Measurements from ENCODE around the gene PLCD3.

The PLCD3 gene

GRCh38 chr17:45146166-45146565 is 13.9 kb upstream of the PLCD3 start:
- H3K9me3 ChIP-seq (ENCODE audit: low read length), result no peaks in the 10 kb centered on the region
- H3K36me3 ChIP-seq (ENCODE audit: insufficient read depth, low read length), result no peaks in the 10 kb centered on the region
- peaks cover 24% of the 10 kb centered on the region for H3K4me1 ChIP-seq (ENCODE audit: insufficient read depth, low read length)
- H3K27me3 ChIP-seq (ENCODE audit: insufficient read depth, low read length), result no peaks in the 10 kb centered on the region
- no peak overlapping the region for H2AFZ ChIP-seq (ENCODE audit: low read depth, low read length)
- no peak overlapping the region for H3K4me3 ChIP-seq (ENCODE audit: low read length)

GRCh38 chr17:45145035-45145389 is 12.7 kb upstream of the PLCD3 start:
- H3K4me3 ChIP-seq (ENCODE audit: low read length), result no peak overlapping the region
- H3K4me1 ChIP-seq (ENCODE audit: insufficient read depth, low read length), result peaks cover 15% of the 10 kb centered on the region
- no peaks in the 10 kb centered on the region for H3K9me3 ChIP-seq (ENCODE audit: low read length)
- H3K27me3 ChIP-seq (ENCODE audit: insufficient read depth, low read length), result no peaks in the 10 kb centered on the region
- H3K36me3 ChIP-seq (ENCODE audit: insufficient read depth, low read length), result no peaks in the 10 kb centered on the region
- no peak overlapping the region for H2AFZ ChIP-seq (ENCODE audit: low read depth, low read length)

GRCh38 chr17:45144199-45145034 is 12.1 kb upstream of the PLCD3 start:
- Histone ChIP-seq H3K4me3 (ENCODE audit: low read length) (no peak overlapping the region), H2AFZ (ENCODE audit: low read depth, low read length) (no peak overlapping the region), H3K27me3 (ENCODE audit: insufficient read depth, low read length) (no peaks in the 10 kb centered on the region), H3K9me3 (ENCODE audit: low read length) (no peaks in the 10 kb centered on the region), H3K36me3 (ENCODE audit: insufficient read depth, low read length) (no peaks in the 10 kb centered on the region), H3K4me1 (ENCODE audit: insufficient read depth, low read length) (peaks cover 15% of the 10 kb centered on the region)

GRCh38 chr17:45143767-45144198 is 11.5 kb upstream of the PLCD3 start:
- H3K27me3 ChIP-seq (ENCODE audit: insufficient read depth, low read length), result no peaks in the 10 kb centered on the region
- no peaks in the 10 kb centered on the region for H3K9me3 ChIP-seq (ENCODE audit: low read length)
- H3K36me3 ChIP-seq (ENCODE audit: insufficient read depth, low read length), result no peaks in the 10 kb centered on the region
- no peak overlapping the region for H2AFZ ChIP-seq (ENCODE audit: low read depth, low read length)
- peaks cover 15% of the 10 kb centered on the region for H3K4me1 ChIP-seq (ENCODE audit: insufficient read depth, low read length)
- H3K4me3 ChIP-seq (ENCODE audit: low read length), result no peak overlapping the region

- no peak overlapping the region for H3K4me3 ChIP-seq (ENCODE audit: low read length)
Observed at GRCh38 chr17:45143094-45143670, 10.9 kb upstream of the PLCD3 start.

GRCh38 chr17:45139533-45139920 is 7.2 kb upstream of the PLCD3 start:
- H3K4me1 ChIP-seq (ENCODE audit: insufficient read depth, low read length), result peaks cover 17% of the 10 kb centered on the region
- no peaks in the 10 kb centered on the region for H3K36me3 ChIP-seq (ENCODE audit: insufficient read depth, low read length)
- no peaks in the 10 kb centered on the region for H3K9me3 ChIP-seq (ENCODE audit: low read length)

More at GRCh38 chr17:45143094-45143670, 10.9 kb upstream of the PLCD3 start:
- no peaks in the 10 kb centered on the region for H3K36me3 ChIP-seq (ENCODE audit: insufficient read depth, low read length)
- no peak overlapping the region for H2AFZ ChIP-seq (ENCODE audit: low read depth, low read length)
- no peaks in the 10 kb centered on the region for H3K9me3 ChIP-seq (ENCODE audit: low read length)
- peaks cover 15% of the 10 kb centered on the region for H3K4me1 ChIP-seq (ENCODE audit: insufficient read depth, low read length)
- no peaks in the 10 kb centered on the region for H3K27me3 ChIP-seq (ENCODE audit: insufficient read depth, low read length)

GRCh38 chr17:45138911-45139532 is 6.7 kb upstream of the PLCD3 start:
- no peaks in the 10 kb centered on the region for H3K9me3 ChIP-seq (ENCODE audit: low read length)
- no peak overlapping the region for H3K4me3 ChIP-seq (ENCODE audit: low read length)
- H3K36me3 ChIP-seq (ENCODE audit: insufficient read depth, low read length), result no peaks in the 10 kb centered on the region
- H3K27me3 ChIP-seq (ENCODE audit: insufficient read depth, low read length), result no peaks in the 10 kb centered on the region
- no peak overlapping the region for H2AFZ ChIP-seq (ENCODE audit: low read depth, low read length)
- H3K4me1 ChIP-seq (ENCODE audit: insufficient read depth, low read length), result peaks cover 15% of the 10 kb centered on the region

More at GRCh38 chr17:45139533-45139920, 7.2 kb upstream of the PLCD3 start:
- no peak overlapping the region for H2AFZ ChIP-seq (ENCODE audit: low read depth, low read length)
- no peaks in the 10 kb centered on the region for H3K27me3 ChIP-seq (ENCODE audit: insufficient read depth, low read length)
- H3K4me3 ChIP-seq (ENCODE audit: low read length), result no peak overlapping the region

GRCh38 chr17:45137561-45138305 is 5.4 kb upstream of the PLCD3 start:
- Histone ChIP-seq H2AFZ (ENCODE audit: low read depth, low read length) (no peak overlapping the region), H3K4me1 (ENCODE audit: insufficient read depth, low read length) (peaks cover 14% of the 10 kb centered on the region)

GRCh38 chr17:45136846-45137560 is 4.7 kb upstream of the PLCD3 start:
- no peaks in the 10 kb centered on the region for H3K27me3 ChIP-seq (ENCODE audit: insufficient read depth, low read length)
- no peak overlapping the region for H3K4me3 ChIP-seq (ENCODE audit: low read length)
- no peaks in the 10 kb centered on the region for H3K9me3 ChIP-seq (ENCODE audit: low read length)
- H3K36me3 ChIP-seq (ENCODE audit: insufficient read depth, low read length), result no peaks in the 10 kb centered on the region
- peaks cover 15% of the 10 kb centered on the region for H3K4me1 ChIP-seq (ENCODE audit: insufficient read depth, low read length)
- H2AFZ ChIP-seq (ENCODE audit: low read depth, low read length), result no peak overlapping the region

More at GRCh38 chr17:45137561-45138305, 5.4 kb upstream of the PLCD3 start:
- no peaks in the 10 kb centered on the region for H3K36me3 ChIP-seq (ENCODE audit: insufficient read depth, low read length)
- H3K9me3 ChIP-seq (ENCODE audit: low read length), result no peaks in the 10 kb centered on the region
- no peaks in the 10 kb centered on the region for H3K27me3 ChIP-seq (ENCODE audit: insufficient read depth, low read length)
- no peak overlapping the region for H3K4me3 ChIP-seq (ENCODE audit: low read length)

- peaks cover 15% of the 10 kb centered on the region for H3K4me1 ChIP-seq (ENCODE audit: insufficient read depth, low read length)
- no peaks in the 10 kb centered on the region for H3K9me3 ChIP-seq (ENCODE audit: low read length)
- no peaks in the 10 kb centered on the region for H3K27me3 ChIP-seq (ENCODE audit: insufficient read depth, low read length)
- H3K36me3 ChIP-seq (ENCODE audit: insufficient read depth, low read length), result no peaks in the 10 kb centered on the region
- H3K4me3 ChIP-seq (ENCODE audit: low read length), result peak overlapping the region; percentile 50
- H2AFZ ChIP-seq (ENCODE audit: low read depth, low read length), result peak overlapping the region; percentile 57
Observed at GRCh38 chr17:45135978-45136791, 3.9 kb upstream of the PLCD3 start.

- Histone ChIP-seq H3K4me3 (ENCODE audit: low read length) (peak within 1 kb of the TSS; percentile 50), H3K9me3 (ENCODE audit: low read length) (no peaks in the 10 kb centered on the region), H3K27me3 (ENCODE audit: insufficient read depth, low read length) (no peaks in the 10 kb centered on the region), H3K4me1 (ENCODE audit: insufficient read depth, low read length) (peaks cover 15% of the 10 kb centered on the region), H3K36me3 (ENCODE audit: insufficient read depth, low read length) (no peaks in the 10 kb centered on the region), H2AFZ (ENCODE audit: low read depth, low read length) (peak within 1 kb of the TSS; percentile 57)
Observed at GRCh38 chr17:45135192-45135977, 3.1 kb upstream of the PLCD3 start, which contains the start of gene ACBD4. Gene ACBD4, plus strand, starts transcription at chr17:45135687. Its CDS starts 458 bp downstream, at chr17:45136145.

Data from neuron (in vitro differentiated cells).